PC-9 (cell line): ENCODE measurements around the gene MARCHF3. TPM values are rescaled to one million over a fixed set of nuclear protein-coding genes. Genes with fewer than 3 reads are reported as not detected.

Experiments
- BruUV-seq: library from RNA; stranded (reverse); fragments of 400-500 nt; replicated peaks from 2 replicates; lab custom pipeline; 2021; lab: Mats Ljungman, UMichigan
- CTCF ChIA-PET: fragments of 300-600 bp; sonication (Branson Sonifier 250); formaldehyde crosslinking; loops from one replicate; lab custom pipeline; 2022; ENCODE audit warnings: antibody characterized with exemption; lab: Charles Lee
- POLR2A ChIA-PET: fragments of 300-600 bp; sonication (Branson Sonifier 250); formaldehyde crosslinking; loops from one replicate; lab custom pipeline; 2022; ENCODE audit warnings: antibody characterized with exemption; ENCODE audit not compliant: unreplicated experiment; lab: Charles Lee
- DNase-seq, 2 experiments: peaks; one replicate each; pipeline versions ENCODE4 v3.0.0 to v3.0.0-alpha.2; 2015 to 2022; ENCODE audit warnings: mixed read lengths in 1 of 2
- H2AFZ ChIP-seq: fragments of 200-600 bp; sonication (generic); 2 replicates; pipeline ENCODE4 v1.8.1; 2017; ENCODE audit warnings: antibody characterized with exemption
- H3F3A ChIP-seq: fragments of 200-600 bp; sonication (generic); 2 replicates; pipeline ENCODE4 v1.8.1; 2017; ENCODE audit warnings: antibody characterized with exemption, mild to moderate bottlenecking, low read depth; ENCODE audit not compliant: insufficient read depth
- H3K27ac ChIP-seq: fragments of 200-600 bp; sonication (generic); 2 replicates; pipeline ENCODE4 v1.6.1; 2016; ENCODE audit warnings: mixed run types
- H3K27me3 ChIP-seq: fragments of 200-600 bp; sonication (generic); 2 replicates; pipeline ENCODE4 v1.6.1; 2016; ENCODE audit warnings: low read depth, mixed run types; ENCODE audit not compliant: insufficient read depth
- H3K36me3 ChIP-seq: fragments of 200-600 bp; sonication (generic); 2 replicates; pipeline ENCODE4 v1.6.1; 2016; ENCODE audit warnings: low read depth, mixed run types
- H3K4me1 ChIP-seq: fragments of 200-600 bp; sonication (generic); replicated peaks from 2 replicates; pipeline ENCODE4 v1.6.1; 2016; ENCODE audit warnings: mixed run types; ENCODE audit not compliant: insufficient read depth
- H3K4me2 ChIP-seq: fragments of 200-600 bp; sonication (generic); 2 replicates; pipeline ENCODE4 v1.6.1; 2017; ENCODE audit warnings: mixed run types
- H3K4me3 ChIP-seq: fragments of 200-600 bp; sonication (generic); 2 replicates; pipeline ENCODE4 v1.6.1; 2016; ENCODE audit warnings: mixed run types
- H3K79me2 ChIP-seq: fragments of 200-600 bp; sonication (generic); 2 replicates; pipeline ENCODE4 v1.6.1; 2017; ENCODE audit warnings: low read depth, mixed run types
- H3K9me2 ChIP-seq: fragments of 200-600 bp; sonication (generic); 2 replicates; pipeline ENCODE4 v1.8.1; 2017; ENCODE audit warnings: mild to moderate bottlenecking; ENCODE audit not compliant: insufficient read depth
- H3K9me3 ChIP-seq: fragments of 200-600 bp; sonication (generic); 2 replicates; pipeline ENCODE4 v1.8.1; 2016; ENCODE audit warnings: low read depth; ENCODE audit not compliant: insufficient read depth
- H4K20me1 ChIP-seq: fragments of 200-600 bp; sonication (generic); 2 replicates; pipeline ENCODE4 v1.8.1; 2017; ENCODE audit not compliant: insufficient read depth
- CTCF ChIP-seq: fragments of 200-600 bp; sonication (generic); conservative IDR thresholded peaks from 2 replicates; pipeline ENCODE4 v1.6.1; 2017; ENCODE audit warnings: mixed run types, antibody characterized with exemption, mild to moderate bottlenecking, moderate library complexity
- EZH2 ChIP-seq: fragments of 200-600 bp; sonication (generic); IDR thresholded peaks from 2 replicates; pipeline ENCODE4 v1.8.0; 2017; ENCODE audit warnings: antibody characterized with exemption, low read depth
- intact Hi-C: fragments of 100-400 bp; cut with micrococcal nuclease; formaldehyde crosslinking; loops from one replicate; pipeline ENCODE4 v1.10.0; 2022; ENCODE audit not compliant: unreplicated experiment
- total RNA-seq: library from RNA; stranded (reverse); gene quantifications from 2 replicates; pipeline ENCODE4 v1.2.3, GENCODE V29; 2021

MARCHF3 gene
- total RNA-seq, 1 experiment from 2014 or later, result 0.35 TPM

DNA sequence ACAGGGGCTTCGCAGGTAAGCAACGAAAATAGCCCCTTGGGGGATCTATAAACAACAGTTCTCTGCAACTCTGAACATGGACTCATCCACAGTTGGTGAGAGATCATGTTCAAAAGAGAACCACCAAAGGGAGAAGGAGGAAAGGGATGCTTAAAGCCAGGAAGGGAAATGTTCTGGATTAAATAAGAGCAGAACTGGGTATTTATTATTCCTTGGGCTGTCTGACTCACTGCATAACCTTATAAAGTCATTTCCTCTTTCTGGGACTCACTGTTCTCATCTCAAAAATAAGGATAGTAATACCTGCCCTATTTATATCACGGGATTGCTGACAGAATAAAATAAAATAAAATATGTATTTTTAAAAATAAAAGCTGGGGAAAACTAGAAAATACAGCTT, 11.2 kb upstream of the MARCHF3 start:
- BruUV-seq, result no TSS peak
- H3K27me3 ChIP-seq, result no peaks in the 10 kb centered on the region
- no peaks in the 10 kb centered on the region for H3F3A ChIP-seq
- no peaks in the 10 kb centered on the region for H3K79me2 ChIP-seq
- CTCF ChIA-PET, result no interaction called here
- H3K36me3 ChIP-seq, result no peaks in the 10 kb centered on the region
- H3K9me2 ChIP-seq, result no peaks in the 10 kb centered on the region
- POLR2A ChIA-PET, result no interaction called here
- no peak overlapping the region for H3K4me3 ChIP-seq
- intact Hi-C loops, result no loop called here
- no peak for DNase-seq
- no peak overlapping the region for H3K4me2 ChIP-seq
- H2AFZ ChIP-seq, result no peak overlapping the region
- no peak overlapping the region for H3K27ac ChIP-seq
- TF ChIP-seq EZH2, result no peak
- no peak for TF ChIP-seq CTCF
- no peaks in the 10 kb centered on the region for H3K9me3 ChIP-seq
- H4K20me1 ChIP-seq, result no peaks in the 10 kb centered on the region
- no peaks in the 10 kb centered on the region for H3K4me1 ChIP-seq

GRCh38 chr5:127040796-127041520, 10.6 kb upstream of the MARCHF3 start:
- no peak overlapping the region for H2AFZ ChIP-seq
- H3K4me3 ChIP-seq, result no peak overlapping the region
- no peak overlapping the region for H3K4me2 ChIP-seq
- H3K9me2 ChIP-seq, result no peaks in the 10 kb centered on the region
- H3K79me2 ChIP-seq, result no peaks in the 10 kb centered on the region
- ChIA-PET POLR2A (interaction anchor here (0.5 to 0.7 kb wide), 2 partner anchors 32 to 44 kb away, joined by 5 to 10 read pairs; no protein-coding TSS in a partner anchor), CTCF (no interaction called here)
- no peak for DNase-seq
- no peaks in the 10 kb centered on the region for H4K20me1 ChIP-seq
- H3K4me1 ChIP-seq, result no peaks in the 10 kb centered on the region
- intact Hi-C loops, result no loop called here
- H3F3A ChIP-seq, result no peaks in the 10 kb centered on the region
- H3K27ac ChIP-seq, result no peak overlapping the region
- no peak for TF ChIP-seq EZH2
- no peak for TF ChIP-seq CTCF
- H3K27me3 ChIP-seq, result no peaks in the 10 kb centered on the region
- no peaks in the 10 kb centered on the region for H3K9me3 ChIP-seq
- no TSS peak for BruUV-seq
- H3K36me3 ChIP-seq, result no peaks in the 10 kb centered on the region

DNA sequence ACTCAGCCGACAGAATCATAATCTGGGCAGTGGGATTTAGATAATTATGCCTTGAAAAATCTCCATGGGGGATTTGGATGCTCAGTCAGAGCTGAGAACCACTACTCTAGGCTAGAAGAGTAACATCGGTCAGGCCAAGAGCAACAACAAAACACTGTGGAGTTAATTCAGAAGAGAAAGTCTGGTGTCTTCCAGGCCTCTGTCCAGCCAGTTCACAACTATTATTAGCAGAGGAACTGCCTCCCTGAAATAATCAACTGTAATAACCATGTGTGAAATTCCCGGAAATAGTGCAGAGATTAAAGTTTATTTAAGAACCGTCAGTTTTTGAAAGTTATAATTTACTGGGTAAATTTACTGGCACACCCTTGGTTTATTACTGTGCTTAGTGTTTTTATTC, 8.2 kb upstream of the MARCHF3 start:
- BruUV-seq, result no TSS peak
- intact Hi-C loops, result no loop called here

More for the DNA sequence above, 8.2 kb upstream of the MARCHF3 start:
- Histone ChIP-seq H3K4me3 (no peak overlapping the region), H3K79me2 (no peaks in the 10 kb centered on the region), H3F3A (no peaks in the 10 kb centered on the region), H3K9me2 (no peaks in the 10 kb centered on the region), H3K36me3 (no peaks in the 10 kb centered on the region), H3K4me1 (no peaks in the 10 kb centered on the region), H3K27ac (no peak overlapping the region), H2AFZ (no peak overlapping the region), H3K9me3 (no peaks in the 10 kb centered on the region), H3K27me3 (no peaks in the 10 kb centered on the region), H3K4me2 (no peak overlapping the region), H4K20me1 (no peaks in the 10 kb centered on the region)
- ChIA-PET POLR2A (no interaction called here), CTCF (no interaction called here)
- TF ChIP-seq EZH2, result no peak
- TF ChIP-seq CTCF, result no peak
- no peak for DNase-seq
